ENCODE data around the gene TMEM74B. TPM values are rescaled to one million over a fixed set of nuclear protein-coding genes. Genes with fewer than 3 reads are reported as not detected.

Gene TMEM74B
- total and polyA plus RNA-seq, 4 donors, result 2.3 to 10.9 (median 7.6) TPM

GRCh38 chr20:1187605-1188171 lies 2.9 kb upstream of the TMEM74B start:
- WGBS, 2 donors, result 52 to 62% methylated on average over 4 of the region's 4 CpGs
- Histone ChIP-seq H3K4me3 (no peak overlapping the region), H3K36me3 (ENCODE audit: control insufficient read depth in 4 of 4, insufficient read depth in 4 of 4, low read length in 4 of 4) (peaks cover 0 to 2% (median 0%) of the 10 kb centered on the region in 4 donors), H3K4me1 (ENCODE audit: control insufficient read depth in 5 of 5, insufficient read depth in 5 of 5, low read length in 5 of 5) (peaks cover 0 to 54% (median 11%) of the 10 kb centered on the region in 5 donors), H3K9ac (ENCODE audit: insufficient read depth in 1 of 2, low read length in 2 of 2) (peak overlapping the region in 1 of 2 donors; percentile 44), H3K9me3 (ENCODE audit: control insufficient read depth in 4 of 4, insufficient read depth in 3 of 4, low read length in 3 of 4) (peaks cover 0 to 5% (median 2%) of the 10 kb centered on the region in 4 donors), H3K27ac (ENCODE audit: low read depth in 1 of 2, low read length in 1 of 2) (no peak overlapping the region), H3K27me3 (ENCODE audit: control insufficient read depth in 3 of 3, insufficient read depth in 3 of 3, low read length in 2 of 3) (peaks cover 0 to 26% (median 7%) of the 10 kb centered on the region in 3 donors)
- TF ChIP-seq, protein P1, sequence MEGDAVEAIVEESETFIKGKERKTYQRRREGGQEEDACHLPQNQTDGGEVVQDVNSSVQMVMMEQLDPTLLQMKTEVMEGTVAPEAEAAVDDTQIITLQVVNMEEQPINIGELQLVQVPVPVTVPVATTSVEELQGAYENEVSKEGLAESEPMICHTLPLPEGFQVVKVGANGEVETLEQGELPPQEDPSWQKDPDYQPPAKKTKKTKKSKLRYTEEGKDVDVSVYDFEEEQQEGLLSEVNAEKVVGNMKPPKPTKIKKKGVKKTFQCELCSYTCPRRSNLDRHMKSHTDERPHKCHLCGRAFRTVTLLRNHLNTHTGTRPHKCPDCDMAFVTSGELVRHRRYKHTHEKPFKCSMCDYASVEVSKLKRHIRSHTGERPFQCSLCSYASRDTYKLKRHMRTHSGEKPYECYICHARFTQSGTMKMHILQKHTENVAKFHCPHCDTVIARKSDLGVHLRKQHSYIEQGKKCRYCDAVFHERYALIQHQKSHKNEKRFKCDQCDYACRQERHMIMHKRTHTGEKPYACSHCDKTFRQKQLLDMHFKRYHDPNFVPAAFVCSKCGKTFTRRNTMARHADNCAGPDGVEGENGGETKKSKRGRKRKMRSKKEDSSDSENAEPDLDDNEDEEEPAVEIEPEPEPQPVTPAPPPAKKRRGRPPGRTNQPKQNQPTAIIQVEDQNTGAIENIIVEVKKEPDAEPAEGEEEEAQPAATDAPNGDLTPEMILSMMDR (IDR thresholded peaks at IDR 0.05; ENCODE audit: control extremely low read depth, extremely low read depth), result no peak
- DNase-seq (peak in 2 of 3 donors; percentile 65 to 71), ATAC-seq (ENCODE audit: insufficient read depth, low FRiP score) (no peak)

DNA sequence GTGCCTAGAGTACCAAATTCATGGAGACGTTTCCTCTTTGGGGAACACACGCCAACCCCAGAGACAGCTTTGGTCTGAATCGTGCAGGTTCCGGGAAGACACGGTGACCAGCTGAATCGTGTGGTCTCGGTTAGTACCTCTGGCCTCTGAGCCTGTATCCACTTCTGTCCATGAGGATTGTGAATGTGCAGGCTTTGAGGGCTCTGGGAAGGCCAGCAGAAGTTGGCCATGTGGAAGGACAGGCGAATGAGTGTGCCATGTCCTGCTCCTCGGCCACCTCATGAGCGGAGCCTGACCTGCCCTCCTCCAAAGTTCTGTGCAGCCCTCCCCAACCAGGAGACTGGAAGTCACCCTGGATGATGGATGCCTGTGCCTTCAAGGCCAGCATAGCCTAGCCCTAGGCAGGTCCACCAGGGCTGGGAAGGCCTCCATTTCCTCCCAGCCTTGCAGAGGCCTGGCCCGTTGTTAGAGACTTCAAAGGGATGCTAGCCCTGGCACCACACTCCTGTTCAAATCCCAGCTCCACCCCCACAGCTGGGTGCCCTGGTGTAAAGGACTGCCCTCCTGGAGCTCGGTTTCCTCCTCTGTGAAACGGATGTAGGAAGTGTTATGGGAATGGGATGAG lies 1.7 kb upstream of the TMEM74B start:
- peak overlapping the region in 1 of 2 donors; percentile 13 for H3K27ac ChIP-seq (ENCODE audit: low read depth in 1 of 2, low read length in 1 of 2)
- no peak overlapping the region for H3K9ac ChIP-seq (ENCODE audit: insufficient read depth in 1 of 2, low read length in 2 of 2)
- TF ChIP-seq, protein P1 (IDR thresholded peaks at IDR 0.05; ENCODE audit: control extremely low read depth, extremely low read depth), result no peak
- ATAC-seq (ENCODE audit: insufficient read depth, low FRiP score) (no peak), DNase-seq (no peak)
- 76 to 82% methylated on average over 13 of the region's 13 CpGs for WGBS, 2 donors
- peaks cover 0 to 46% (median 9%) of the 10 kb centered on the region in 5 donors for H3K4me1 ChIP-seq (ENCODE audit: control insufficient read depth in 5 of 5, insufficient read depth in 5 of 5, low read length in 5 of 5)
- H3K9me3 ChIP-seq (ENCODE audit: control insufficient read depth in 4 of 4, insufficient read depth in 3 of 4, low read length in 3 of 4), result peaks cover 0 to 5% (median 2%) of the 10 kb centered on the region in 4 donors
- H3K4me3 ChIP-seq, result no peak overlapping the region
- H3K36me3 ChIP-seq (ENCODE audit: control insufficient read depth in 4 of 4, insufficient read depth in 4 of 4, low read length in 4 of 4), result peaks cover 0 to 2% (median 0%) of the 10 kb centered on the region in 4 donors
- H3K27me3 ChIP-seq (ENCODE audit: control insufficient read depth in 3 of 3, insufficient read depth in 3 of 3, low read length in 2 of 3), result peaks cover 0 to 26% (median 7%) of the 10 kb centered on the region in 3 donors

DNA sequence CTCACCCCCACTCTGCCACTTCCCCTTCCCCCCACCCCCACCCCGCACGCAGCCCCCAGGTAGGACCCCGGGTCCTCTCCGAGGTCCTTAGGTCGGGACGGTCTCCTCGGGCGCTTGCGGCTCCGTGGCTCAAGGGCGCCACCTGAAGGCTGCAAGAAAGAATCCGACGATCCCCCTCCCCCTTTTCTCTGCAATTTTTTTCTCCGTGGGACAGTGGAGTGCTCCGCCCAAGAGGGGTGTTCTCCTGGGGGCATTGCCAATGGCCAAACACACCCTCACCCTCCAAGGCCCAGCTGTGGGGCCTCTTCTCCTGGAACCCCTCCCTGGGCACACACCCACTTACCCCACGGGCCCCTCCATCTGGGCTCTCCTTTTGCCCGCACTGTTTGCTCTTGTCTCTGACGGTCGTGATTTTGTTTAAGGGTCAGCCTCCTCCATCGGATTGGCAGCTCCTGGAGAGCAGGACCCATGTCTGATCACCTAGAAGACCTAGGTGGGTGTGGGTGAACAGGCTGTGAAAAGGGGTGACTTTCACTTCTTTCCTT lies 1.1 kb upstream of the TMEM74B start:
- peak; percentile 74 for ATAC-seq (ENCODE audit: insufficient read depth, low FRiP score)
- no peak overlapping the region for H3K27ac ChIP-seq (ENCODE audit: low read depth in 1 of 2, low read length in 1 of 2)

More for the DNA sequence above, 1.1 kb upstream of the TMEM74B start:
- 9 to 12% methylated on average over 20 of the region's 20 CpGs for WGBS, 2 donors
- Histone ChIP-seq H3K27me3 (ENCODE audit: control insufficient read depth in 3 of 3, insufficient read depth in 3 of 3, low read length in 2 of 3) (peaks cover 0 to 26% (median 7%) of the 10 kb centered on the region in 3 donors), H3K9me3 (ENCODE audit: control insufficient read depth in 4 of 4, insufficient read depth in 3 of 4, low read length in 3 of 4) (peaks cover 0 to 5% (median 2%) of the 10 kb centered on the region in 4 donors), H3K4me3 (no peak overlapping the region), H3K9ac (ENCODE audit: insufficient read depth in 1 of 2, low read length in 2 of 2) (no peak overlapping the region), H3K4me1 (ENCODE audit: control insufficient read depth in 5 of 5, insufficient read depth in 5 of 5, low read length in 5 of 5) (peaks cover 0 to 40% (median 9%) of the 10 kb centered on the region in 5 donors), H3K36me3 (ENCODE audit: control insufficient read depth in 4 of 4, insufficient read depth in 4 of 4, low read length in 4 of 4) (peaks cover 0 to 2% (median 1%) of the 10 kb centered on the region in 4 donors)
- TF ChIP-seq, protein P1 (IDR thresholded peaks at IDR 0.05; ENCODE audit: control extremely low read depth, extremely low read depth), result peak; percentile 22
- peak; percentile 51 to 73 (median 68) for DNase-seq

Measured in lung (tissue), 12 donors.